ENCODE results near the gene SMURF2. TPM values are rescaled to one million over a fixed set of nuclear protein-coding genes. Genes with fewer than 3 reads are reported as not detected.

SMURF2 gene
- total and polyA plus RNA-seq, 9 of the 15 experiments (the other 6 are each of a cell fraction or from before 2014, with no cell fraction given), result 3.8 to 22.0 (median 14.8) TPM

GRCh38 chr17:64506576-64507412 is 155.3 kb downstream of the SMURF2 start, which contains the start of gene CEP95 (continued):
- TF ChIP-seq CTCFL (IDR thresholded peaks at IDR 0.05; ENCODE audit: borderline replicate concordance, insufficient read depth, low read depth, low read length, poor library complexity, severe bottlenecking) (no peak), MCM2 (IDR thresholded peaks at IDR 0.05; ENCODE audit: low read depth) (no peak), CHCHD3 (CRISPR knock-in tag; IDR thresholded peaks at IDR 0.05) (no peak), TAL1 (IDR thresholded peaks at IDR 0.05) (no peak), FOXM1 (IDR thresholded peaks at IDR 0.05; ENCODE audit: low read depth) (peak; percentile 45; the same call in 1 of the 2 replicates), FOXM1 (CRISPR knock-in tag; IDR thresholded peaks at IDR 0.05; ENCODE audit: low read depth) (no peak; the same call in 1 of the 2 replicates), FOXP1 (CRISPR knock-in tag; IDR thresholded peaks at IDR 0.05) (peak; percentile 53), SNAPC5 (CRISPR knock-in tag; IDR thresholded peaks at IDR 0.05) (no peak), HIVEP1 (CRISPR knock-in tag; IDR thresholded peaks at IDR 0.05) (no peak), ZNF354B (CRISPR knock-in tag; IDR thresholded peaks at IDR 0.05) (no peak)
- TF ChIP-seq, protein P1, sequence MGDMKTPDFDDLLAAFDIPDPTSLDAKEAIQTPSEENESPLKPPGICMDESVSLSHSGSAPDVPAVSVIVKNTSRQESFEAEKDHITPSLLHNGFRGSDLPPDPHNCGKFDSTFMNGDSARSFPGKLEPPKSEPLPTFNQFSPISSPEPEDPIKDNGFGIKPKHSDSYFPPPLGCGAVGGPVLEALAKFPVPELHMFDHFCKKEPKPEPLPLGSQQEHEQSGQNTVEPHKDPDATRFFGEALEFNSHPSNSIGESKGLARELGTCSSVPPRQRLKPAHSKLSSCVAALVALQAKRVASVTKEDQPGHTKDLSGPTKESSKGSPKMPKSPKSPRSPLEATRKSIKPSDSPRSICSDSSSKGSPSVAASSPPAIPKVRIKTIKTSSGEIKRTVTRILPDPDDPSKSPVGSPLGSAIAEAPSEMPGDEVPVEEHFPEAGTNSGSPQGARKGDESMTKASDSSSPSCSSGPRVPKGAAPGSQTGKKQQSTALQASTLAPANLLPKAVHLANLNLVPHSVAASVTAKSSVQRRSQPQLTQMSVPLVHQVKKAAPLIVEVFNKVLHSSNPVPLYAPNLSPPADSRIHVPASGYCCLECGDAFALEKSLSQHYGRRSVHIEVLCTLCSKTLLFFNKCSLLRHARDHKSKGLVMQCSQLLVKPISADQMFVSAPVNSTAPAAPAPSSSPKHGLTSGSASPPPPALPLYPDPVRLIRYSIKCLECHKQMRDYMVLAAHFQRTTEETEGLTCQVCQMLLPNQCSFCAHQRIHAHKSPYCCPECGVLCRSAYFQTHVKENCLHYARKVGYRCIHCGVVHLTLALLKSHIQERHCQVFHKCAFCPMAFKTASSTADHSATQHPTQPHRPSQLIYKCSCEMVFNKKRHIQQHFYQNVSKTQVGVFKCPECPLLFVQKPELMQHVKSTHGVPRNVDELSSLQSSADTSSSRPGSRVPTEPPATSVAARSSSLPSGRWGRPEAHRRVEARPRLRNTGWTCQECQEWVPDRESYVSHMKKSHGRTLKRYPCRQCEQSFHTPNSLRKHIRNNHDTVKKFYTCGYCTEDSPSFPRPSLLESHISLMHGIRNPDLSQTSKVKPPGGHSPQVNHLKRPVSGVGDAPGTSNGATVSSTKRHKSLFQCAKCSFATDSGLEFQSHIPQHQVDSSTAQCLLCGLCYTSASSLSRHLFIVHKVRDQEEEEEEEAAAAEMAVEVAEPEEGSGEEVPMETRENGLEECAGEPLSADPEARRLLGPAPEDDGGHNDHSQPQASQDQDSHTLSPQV (IDR thresholded peaks at IDR 0.05), result peak; percentile 27; the same call in 1 of the 2 replicates
- TF ChIP-seq, protein P2, sequence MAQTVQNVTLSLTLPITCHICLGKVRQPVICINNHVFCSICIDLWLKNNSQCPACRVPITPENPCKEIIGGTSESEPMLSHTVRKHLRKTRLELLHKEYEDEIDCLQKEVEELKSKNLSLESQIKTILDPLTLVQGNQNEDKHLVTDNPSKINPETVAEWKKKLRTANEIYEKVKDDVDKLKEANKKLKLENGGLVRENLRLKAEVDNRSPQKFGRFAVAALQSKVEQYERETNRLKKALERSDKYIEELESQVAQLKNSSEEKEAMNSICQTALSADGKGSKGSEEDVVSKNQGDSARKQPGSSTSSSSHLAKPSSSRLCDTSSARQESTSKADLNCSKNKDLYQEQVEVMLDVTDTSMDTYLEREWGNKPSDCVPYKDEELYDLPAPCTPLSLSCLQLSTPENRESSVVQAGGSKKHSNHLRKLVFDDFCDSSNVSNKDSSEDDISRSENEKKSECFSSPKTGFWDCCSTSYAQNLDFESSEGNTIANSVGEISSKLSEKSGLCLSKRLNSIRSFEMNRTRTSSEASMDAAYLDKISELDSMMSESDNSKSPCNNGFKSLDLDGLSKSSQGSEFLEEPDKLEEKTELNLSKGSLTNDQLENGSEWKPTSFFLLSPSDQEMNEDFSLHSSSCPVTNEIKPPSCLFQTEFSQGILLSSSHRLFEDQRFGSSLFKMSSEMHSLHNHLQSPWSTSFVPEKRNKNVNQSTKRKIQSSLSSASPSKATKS (CRISPR knock-in tag; IDR thresholded peaks at IDR 0.05), result no peak
- TF ChIP-seq, protein P3, sequence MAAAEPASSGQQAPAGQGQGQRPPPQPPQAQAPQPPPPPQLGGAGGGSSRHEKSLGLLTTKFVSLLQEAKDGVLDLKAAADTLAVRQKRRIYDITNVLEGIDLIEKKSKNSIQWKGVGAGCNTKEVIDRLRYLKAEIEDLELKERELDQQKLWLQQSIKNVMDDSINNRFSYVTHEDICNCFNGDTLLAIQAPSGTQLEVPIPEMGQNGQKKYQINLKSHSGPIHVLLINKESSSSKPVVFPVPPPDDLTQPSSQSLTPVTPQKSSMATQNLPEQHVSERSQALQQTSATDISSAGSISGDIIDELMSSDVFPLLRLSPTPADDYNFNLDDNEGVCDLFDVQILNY (CRISPR knock-in tag; IDR thresholded peaks at IDR 0.05), result 0 out of 2 replicates have a peak, but pooled peaks have one; percentile 46
- TF ChIP-seq, protein P4, sequence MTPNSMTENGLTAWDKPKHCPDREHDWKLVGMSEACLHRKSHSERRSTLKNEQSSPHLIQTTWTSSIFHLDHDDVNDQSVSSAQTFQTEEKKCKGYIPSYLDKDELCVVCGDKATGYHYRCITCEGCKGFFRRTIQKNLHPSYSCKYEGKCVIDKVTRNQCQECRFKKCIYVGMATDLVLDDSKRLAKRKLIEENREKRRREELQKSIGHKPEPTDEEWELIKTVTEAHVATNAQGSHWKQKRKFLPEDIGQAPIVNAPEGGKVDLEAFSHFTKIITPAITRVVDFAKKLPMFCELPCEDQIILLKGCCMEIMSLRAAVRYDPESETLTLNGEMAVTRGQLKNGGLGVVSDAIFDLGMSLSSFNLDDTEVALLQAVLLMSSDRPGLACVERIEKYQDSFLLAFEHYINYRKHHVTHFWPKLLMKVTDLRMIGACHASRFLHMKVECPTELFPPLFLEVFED (CRISPR knock-in tag; conservative IDR thresholded peaks at IDR 0.05), result no peak

Measured in K562 (cell line).